OCI-M2 (cell line): ENCODE results near the gene TBCC.
"Not testable (repeated sequence)": the region's sequence is repeated elsewhere in the genome, so short reads cannot be mapped to it uniquely, and the experiment has no call there.

ENCODE experiments used
- DNase-seq: peaks from one replicate; lab custom pipeline; 2025; ENCODE audit not compliant: unreplicated experiment; lab: John Stamatoyannopoulos, UW

The TBCC gene

GRCh38 chr6:42745640-42746462 lies at the start of gene TBCC:
TSS of gene TBCC (minus strand) at chr6:42746103. CDS start at chr6:42746073, 30 bp downstream.
- DNase-seq, result peak; percentile 81

- DNase-seq, result no peak
These were observed 49.7 kb upstream of the TBCC start for GRCh38 chr6:42795651-42796050.

- no peak for DNase-seq
These were observed 45.9 kb upstream of the TBCC start for GRCh38 chr6:42791706-42792320.

- no peak for DNase-seq
These were observed 44.8 kb upstream of the TBCC start for GRCh38 chr6:42790549-42791181.

- no peak for DNase-seq
These were observed 42.8 kb upstream of the TBCC start for GRCh38 chr6:42788671-42789070.

GRCh38 chr6:42787063-42787472 lies 41.2 kb upstream of the TBCC start:
- no peak for DNase-seq

GRCh38 chr6:42786525-42786985 lies 40.7 kb upstream of the TBCC start:
- no peak for DNase-seq

GRCh38 chr6:42784717-42785498 lies 39.0 kb upstream of the TBCC start:
- no peak for DNase-seq

GRCh38 chr6:42783876-42784642 lies 38.2 kb upstream of the TBCC start:
- DNase-seq, result no peak

GRCh38 chr6:42783177-42783875 lies 37.4 kb upstream of the TBCC start:
- no peak for DNase-seq

GRCh38 chr6:42782689-42783176 lies 36.8 kb upstream of the TBCC start:
- no peak for DNase-seq

GRCh38 chr6:42781796-42782688 lies 36.1 kb upstream of the TBCC start, which contains the start of gene BICRAL:
TSS of gene BICRAL (plus strand) at chr6:42782052. CDS start at chr6:42822023, 39,971 bp downstream.
- no peak for DNase-seq

GRCh38 chr6:42781546-42781795 lies 35.6 kb upstream of the TBCC start:
- DNase-seq, result no peak

GRCh38 chr6:42779521-42779920 lies 33.6 kb upstream of the TBCC start:
- no peak for DNase-seq

- no peak for DNase-seq
These were observed 32.2 kb upstream of the TBCC start for GRCh38 chr6:42778122-42778521.

GRCh38 chr6:42777126-42777822 lies 31.4 kb upstream of the TBCC start:
- DNase-seq, result no peak

GRCh38 chr6:42774821-42775487 lies 29.1 kb upstream of the TBCC start:
- not testable (repeated sequence) for DNase-seq

GRCh38 chr6:42774201-42774600 lies 28.3 kb upstream of the TBCC start:
- DNase-seq, result no peak
